NOMO-1 (cell line): Measurements from ENCODE around the gene ANKS3.

Source experiments
- DNase-seq, 2 experiments: peaks; one replicate each; lab custom pipeline; 2025; ENCODE audit not compliant: unreplicated experiment in 2 of 2; lab: John Stamatoyannopoulos, UW

ANKS3 gene

DNA sequence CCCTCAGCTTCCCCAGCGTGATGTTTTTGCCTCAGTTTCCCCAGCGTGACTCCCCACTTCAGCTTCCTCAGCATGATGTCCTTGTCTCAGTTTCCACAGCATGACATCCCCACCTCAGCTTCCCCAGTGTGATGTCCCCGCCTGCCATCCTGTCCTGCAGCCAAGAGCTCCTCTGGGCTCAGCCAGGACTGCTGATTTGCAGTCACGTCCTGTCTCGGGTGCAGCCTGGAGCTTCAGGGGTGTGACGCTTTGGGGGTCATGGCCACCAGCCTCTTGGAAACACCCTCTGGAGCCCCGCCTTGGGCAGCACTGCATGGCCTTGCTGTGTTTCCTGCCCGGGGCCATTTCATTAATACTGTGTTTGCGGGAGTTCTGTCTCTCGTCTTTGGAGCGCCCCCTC lies 57.2 kb downstream of the ANKS3 start:
- no peak for DNase-seq

DNA sequence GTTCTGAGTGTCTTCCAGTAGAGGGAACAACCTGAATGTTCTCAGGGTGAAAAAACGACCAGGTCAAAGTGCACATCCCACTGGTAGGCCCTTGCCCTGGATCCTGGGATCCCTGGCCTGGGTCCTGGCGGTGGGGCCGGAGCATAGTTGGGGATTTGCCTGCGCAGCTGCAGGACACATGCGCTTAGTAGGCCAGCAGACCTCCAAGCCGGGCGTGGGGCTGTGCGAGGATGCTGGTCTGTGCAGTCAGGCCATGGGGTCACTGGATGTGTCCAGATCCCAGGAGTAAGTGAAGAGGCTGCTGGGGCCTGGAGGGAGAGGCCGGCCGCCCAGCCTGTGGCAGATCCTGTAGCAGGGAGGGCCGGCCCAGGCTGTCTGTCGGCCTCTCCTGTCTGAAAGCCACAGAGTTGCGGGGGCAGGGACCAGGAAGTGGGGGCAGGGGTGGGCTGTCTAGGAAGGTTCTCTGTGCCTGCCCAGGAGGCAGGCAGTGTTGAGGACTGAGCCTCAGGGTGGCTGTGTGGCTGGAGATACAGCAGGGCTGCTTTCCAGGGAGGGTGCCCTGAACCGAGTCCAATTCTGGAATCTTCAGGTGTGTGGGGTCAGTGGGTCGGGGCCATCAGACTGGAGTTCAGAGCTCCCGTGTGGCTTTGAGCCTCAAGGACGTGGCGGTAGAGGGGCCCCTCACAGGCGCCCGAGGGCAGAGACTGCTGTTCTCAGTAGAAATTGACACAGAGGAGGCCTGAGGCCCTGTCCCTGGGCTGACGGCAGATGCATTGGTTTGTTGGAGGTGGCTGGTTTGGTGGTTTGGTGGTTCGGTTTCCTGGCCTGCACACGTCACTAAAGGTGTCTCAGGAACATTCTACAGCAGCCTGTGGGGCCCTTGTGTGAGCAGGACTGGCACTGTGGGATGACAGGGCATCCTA lies 57.9 kb downstream of the ANKS3 start:
- DNase-seq, result peak; percentile 4 to 26

DNA sequence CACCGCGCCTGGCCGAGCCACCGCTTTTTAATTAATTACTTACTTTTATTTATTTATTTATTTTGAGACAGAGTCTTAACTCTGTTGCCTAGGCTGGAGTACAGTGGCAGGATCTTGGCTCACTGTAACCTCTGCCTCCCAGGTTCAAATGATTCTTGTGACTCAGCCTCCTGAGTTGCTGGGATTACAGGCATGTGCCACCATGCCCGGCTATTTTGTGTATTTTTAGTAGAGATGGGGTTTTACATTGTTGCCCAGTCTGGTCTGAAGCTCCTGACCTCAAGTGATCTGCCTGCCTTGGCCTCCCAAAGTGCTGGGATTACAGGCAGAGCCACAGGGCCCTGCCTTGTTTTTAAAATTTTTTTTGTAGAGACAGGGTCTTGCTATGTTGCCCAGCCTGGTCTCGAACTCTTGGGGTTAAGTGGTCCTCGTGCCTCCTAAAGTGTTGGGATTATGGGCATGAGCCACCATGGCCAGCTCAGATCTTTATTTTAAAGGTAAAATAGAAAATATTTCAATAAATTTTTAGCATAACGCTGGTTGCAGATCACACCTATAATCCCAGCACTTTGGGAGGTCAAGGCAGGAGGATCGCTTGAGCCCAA lies 59.0 kb downstream of the ANKS3 start:
- DNase-seq, result no peak

DNA sequence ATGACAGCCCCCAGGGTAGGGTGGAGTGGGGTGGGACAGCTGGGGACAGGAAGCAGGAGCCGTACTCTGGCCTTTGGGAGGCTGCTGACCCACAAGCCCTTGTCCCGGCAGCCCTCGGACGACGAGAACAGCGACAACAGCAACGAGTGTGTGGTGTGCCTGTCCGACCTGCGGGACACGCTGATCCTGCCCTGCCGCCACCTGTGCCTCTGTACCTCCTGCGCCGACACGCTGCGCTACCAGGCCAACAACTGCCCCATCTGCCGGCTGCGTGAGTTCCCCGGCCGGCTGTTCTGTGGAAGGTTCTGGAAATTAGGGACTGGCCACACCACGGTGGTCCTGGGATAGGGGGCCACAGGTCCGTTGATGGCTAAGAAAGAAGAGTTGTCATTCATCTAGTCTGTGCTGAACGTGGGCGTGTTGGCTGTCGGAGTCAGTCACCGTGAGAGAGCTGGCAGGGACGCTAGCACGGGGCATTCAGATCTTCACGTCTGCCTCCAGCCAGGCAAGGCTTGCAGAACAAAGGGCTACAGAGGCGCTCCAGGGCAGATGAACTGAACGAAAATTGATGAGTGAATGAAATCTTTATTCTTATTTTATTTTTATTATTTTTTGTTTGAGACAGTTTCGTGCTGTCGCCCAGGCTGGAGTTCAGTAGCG lies 60.6 kb downstream of the ANKS3 start:
- no peak for DNase-seq

DNA sequence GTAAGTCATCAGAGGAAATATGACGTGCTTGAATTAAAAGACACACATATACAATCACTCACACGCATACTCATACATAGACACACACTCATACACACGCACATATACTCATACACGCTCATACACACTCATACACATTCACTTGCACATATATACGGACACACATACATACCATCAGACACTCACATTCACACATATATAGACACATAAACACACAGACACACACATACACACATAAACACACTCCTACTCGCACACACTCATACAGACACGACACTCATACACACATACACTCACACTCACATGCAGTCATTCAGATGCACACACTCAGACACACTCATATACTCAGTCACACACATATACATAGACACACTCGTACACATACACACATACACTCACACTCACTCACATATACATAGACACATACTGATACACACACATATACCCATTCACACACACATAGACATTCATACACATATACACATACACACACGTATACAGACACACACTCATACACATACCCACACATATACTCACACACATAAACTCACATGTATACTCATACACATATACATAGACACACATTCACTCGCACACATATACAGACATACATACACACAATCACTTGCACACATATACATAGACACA lies 65.6 kb downstream of the ANKS3 start:
- no peak for DNase-seq

DNA sequence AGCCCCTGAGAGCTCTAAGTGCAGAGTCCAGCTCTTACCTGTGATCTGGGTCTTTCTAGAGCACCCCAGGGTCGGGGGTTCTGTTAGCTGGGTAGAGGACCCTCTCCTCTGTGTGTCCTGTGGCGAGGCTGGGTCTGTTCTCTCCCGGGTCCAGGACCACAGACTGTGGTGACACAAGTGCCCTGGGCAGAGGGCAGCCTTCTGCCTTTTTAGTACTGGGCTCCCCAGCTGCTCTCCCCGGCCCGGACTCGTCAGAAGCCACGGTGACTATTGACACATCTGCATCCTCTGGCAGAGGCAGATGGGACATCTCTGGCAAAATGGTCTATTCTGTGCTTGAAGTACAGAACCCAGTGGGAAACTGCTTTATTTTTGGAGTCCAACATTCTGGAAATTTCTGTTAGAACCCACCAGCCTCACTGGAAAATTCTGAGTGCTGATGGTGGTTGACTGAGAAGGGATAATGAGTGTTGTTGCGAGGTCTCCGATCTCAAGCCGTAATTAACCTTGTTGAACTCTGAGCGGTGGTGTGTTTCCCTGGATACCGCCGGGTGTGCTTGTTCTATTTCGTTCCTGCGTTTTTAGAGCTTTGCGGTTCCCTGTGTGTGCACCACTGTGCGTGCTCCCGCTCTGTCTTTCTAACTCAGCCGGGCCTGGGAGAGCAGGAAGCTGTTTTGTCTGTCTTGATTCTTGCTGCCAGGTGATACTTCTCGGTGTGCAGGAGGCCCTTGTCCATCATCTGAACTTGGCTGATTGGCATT lies 66.7 kb downstream of the ANKS3 start:
- DNase-seq, result no peak

DNA sequence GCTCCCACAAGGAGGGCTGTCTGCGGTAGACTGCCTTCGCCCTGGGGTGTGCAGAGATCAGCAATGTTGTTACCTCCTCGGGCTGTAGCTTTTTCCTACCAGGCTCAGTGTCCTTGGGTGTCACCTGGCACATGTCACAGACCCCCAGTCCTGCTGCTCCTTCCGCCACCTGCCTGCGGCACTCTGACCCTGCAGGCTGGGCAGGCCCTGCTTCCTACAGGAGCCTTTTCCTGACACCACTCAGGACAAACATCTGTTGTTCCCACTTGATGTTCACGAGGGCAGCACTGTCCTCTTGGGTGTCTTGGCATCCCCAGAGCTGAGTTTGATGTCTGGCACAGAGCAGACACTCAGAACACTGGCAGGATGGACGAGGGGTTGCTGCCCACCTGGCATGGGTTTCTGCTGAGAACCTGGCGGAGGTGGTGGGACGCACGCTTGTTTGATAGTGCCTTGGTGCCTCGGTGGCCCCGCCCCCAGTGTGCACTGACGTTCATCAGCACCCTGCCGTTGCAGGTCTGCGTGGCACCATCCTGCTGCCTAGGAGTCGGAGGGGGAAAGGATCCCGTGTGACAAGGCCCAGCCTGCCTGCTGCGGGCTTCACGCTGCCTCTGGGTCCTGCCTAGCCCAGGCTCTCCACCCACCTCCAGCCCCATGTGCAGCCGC lies 67.4 kb downstream of the ANKS3 start:
- no peak for DNase-seq

DNA sequence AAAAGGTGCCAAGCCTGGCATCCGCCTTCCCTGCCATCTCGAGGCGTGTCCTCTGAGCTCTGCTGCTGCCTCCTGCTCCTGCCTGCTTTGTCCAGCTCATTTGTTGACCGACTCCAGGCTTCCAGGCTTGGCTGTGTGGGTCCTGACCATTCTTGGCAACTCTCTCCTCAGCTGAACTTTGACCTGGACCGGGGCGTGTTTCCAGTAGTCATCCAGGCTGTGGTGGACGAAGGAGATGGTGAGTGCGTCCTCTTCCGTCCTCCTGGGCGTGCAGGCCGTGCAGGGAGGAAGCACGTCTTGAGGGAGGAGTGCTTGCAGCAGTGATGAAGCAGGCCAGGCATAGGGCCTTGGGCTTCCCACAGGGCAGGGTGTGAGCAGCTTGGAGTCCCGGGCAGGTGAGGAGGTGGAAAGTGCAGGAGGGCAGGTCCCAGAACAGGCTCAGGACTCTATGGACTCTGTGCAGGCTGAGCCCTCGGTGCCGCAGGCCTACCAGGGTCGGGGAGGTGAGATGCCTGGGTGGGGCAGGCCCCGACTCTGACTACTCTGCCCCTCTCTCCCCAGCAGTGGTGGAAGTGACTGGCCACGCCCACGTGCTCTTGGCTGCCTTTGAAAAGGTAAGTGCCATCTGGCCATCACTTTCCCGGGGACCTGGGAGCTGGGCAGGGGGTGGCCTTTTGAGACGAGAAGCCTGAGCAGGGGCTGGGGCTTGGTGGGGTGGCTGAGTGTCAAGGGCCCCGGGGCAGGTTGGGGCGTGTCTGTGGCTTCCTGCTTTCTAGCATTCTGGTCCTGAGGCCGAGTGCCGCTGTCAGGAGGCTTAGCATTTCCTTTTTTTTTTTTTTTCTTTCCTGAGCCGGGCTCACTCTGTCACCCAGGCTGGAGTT lies 69.3 kb downstream of the ANKS3 start:
- DNase-seq, result peak; percentile 58 to 65

DNA sequence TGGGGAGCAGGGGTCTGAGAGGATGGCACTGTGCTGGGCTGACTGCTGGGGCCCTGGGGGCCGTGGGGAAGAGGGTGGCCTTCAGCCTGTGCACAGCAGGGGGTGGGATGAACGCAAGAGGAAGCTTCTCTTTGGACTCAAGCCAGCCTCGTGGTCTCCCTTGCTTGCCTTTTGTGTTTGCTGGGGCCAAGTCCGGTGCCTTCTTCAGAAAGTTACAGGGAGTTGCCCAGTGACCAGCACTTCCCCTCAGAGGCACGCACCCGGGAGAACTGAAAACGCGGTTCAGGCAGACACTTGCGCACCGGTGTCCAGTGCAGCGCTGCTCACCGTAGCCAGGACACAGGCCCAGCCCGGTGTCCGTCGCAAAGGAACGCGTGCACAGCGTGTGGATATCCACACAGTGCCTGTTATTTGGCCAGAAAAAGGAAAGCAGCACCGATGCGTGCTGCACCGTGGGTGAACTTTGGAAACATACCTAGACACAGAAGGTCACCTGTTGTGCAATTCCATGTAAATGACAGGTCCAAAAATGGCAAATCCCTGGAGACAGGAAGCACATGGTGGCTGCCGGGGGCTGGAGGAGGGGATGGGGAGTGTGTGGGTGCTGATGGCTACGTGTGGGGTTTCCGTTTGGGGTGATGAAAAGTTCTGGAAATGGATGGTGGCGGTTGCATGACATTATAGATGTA lies 70.2 kb downstream of the ANKS3 start:
- peak; percentile 88 to 90 for DNase-seq

DNA sequence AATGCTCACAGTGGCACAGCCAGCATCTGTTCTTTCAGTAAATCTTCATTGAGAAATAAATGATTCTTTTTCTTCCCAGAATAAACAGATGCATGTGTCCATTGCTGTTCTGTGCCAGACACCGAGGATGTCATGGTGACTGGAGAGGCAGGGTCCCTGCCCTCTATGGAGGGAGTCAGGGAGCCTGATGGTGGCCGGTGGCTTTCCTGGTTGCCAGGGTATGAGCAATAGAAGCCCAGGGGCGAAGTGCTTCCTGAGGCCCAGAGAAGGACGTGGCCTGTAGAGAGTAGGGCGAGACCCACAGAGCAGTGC lies 70.7 kb downstream of the ANKS3 start:
- no peak for DNase-seq

DNA sequence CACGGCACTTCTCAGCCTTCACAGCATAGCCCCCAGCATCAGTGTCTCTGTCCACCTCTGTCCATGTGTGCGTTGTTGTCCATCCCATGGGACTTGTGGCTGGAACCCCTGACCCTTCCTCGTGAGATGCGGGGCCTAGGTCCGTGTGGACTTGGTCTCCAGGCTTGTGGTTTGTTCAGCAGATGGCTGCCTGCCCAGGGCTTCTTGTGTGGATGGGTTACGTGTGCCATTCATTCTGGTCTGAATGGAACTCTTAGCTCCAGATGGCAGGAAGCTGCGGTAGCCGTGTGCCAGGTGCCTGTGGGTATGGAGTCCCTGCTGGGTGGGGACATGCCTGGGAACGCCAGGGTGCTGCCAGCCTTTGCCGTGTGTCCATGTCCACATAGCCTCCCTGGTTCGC lies 72.4 kb downstream of the ANKS3 start:
- DNase-seq, result no peak

DNA sequence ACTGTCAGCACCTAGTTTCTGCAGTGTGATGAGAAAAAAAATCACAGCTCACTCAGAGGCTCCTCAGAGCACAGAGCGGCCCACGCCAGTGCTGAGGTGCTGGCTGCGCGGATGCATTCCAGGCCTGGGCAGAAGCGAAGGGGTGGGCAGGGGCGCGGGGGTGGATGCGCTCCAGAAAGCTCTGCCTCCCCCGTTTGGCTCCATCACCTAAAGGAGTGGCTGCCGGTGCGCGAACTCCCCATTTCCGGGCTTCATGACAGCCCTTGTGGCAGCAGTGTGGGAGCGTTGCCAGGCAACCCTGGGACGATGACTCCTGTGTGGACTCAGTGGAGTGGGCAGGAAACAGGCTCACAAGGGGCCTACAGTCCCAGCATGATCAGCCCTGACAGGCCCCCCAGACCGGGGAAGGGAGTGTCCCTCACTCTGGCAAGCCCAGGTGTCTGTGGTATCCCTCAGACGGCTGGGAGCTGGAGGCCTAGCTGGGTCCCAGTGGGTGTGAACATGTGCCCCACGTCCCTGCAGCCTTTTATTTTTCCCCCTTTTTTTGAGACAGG lies 73.5 kb downstream of the ANKS3 start:
- no peak for DNase-seq

DNA sequence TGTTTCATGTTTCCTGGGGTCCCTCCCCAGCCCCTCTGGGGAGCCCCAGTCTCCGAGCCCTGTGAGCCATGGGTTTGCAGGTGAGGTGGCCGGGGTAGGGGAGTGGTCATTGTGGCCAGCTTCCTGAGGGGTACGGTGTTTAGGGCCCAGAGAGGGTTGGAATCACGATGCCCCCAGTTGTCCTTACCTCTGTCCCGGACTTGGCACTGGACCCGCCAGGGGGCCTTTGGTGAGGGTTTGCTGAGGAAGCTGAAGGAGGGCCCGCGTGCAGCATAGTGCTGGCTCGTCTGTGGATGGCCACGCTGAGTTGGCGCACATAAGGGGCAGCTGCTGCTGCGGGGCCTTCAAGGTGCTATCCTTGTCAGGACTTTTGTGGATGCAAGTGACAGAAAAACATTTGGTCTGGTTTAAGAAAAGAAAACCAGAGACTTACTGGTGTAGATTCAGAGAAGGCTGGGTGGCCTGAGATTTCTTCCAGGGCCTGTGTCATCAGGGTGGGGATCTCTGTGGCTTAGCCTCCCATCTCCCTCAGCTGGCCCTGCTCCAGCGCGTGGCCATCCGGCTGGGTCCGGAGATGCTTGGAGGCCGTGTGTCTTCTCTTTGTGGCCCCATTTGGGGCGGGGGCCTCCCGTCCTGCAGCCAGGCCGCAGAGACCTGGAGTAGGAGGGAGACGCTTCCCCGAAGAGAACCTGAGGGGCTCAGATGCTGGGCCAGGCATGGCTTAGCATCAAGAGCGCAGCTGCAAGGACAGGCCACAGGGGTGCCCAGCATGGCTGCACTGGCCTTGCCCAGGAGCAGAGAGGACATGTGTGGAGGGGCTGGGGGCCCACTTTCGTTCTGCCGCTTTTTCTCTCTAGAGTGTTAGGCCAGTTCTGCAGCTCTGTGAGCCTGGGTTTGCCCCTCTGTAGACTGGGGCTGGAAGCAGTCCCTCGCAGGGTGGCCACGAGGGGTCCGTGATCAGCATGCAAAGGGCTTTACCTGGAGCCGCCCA lies 74.4 kb downstream of the ANKS3 start:
- DNase-seq, result no peak

DNA sequence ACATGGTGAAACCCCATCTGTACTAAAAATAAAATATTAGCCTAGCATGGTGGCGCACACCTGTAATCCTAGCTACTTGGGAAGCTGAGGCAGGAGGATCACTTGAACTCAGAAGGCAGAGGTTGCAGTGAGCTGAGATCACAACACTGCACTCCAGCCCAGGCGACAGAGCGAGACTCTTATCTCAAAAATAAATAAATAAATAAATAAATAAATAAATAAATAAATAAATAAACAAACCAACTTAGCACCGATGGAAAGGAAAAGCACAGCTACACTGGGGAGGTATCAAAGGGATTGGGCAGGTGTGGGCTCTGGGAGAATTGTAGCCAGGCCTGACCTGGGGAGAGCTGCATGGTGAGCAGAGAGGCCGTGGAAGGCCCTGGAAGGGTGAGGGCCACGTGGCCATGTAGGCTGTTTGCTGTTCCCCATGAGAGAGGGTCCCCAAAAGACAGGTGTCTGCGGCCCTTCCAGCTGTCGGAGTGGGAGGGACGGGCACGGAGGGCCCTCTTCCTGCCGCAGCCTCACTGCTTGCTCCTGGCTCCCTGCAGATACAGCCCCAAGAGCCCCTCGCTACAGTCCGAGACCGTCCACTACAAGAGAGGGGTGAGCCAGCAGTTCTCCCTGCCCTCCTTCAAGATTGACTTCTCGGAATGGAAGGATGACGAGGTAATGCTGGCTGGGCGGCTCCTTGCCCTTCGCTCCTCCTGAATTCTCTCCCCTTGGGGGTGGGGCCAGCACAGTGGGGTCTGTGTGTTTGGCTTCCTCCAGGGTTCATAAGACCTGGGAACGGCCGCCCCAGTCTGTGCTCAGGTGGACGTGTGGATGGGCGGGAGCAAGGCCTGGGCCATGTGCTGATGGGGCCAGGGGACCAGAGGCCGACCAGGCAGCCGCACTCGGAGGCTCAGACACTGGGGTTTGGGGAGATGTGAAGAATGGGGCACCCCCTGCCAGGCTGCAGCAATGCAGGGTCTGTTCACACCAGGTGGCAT lies 77.1 kb downstream of the ANKS3 start:
- DNase-seq, result no peak

DNA sequence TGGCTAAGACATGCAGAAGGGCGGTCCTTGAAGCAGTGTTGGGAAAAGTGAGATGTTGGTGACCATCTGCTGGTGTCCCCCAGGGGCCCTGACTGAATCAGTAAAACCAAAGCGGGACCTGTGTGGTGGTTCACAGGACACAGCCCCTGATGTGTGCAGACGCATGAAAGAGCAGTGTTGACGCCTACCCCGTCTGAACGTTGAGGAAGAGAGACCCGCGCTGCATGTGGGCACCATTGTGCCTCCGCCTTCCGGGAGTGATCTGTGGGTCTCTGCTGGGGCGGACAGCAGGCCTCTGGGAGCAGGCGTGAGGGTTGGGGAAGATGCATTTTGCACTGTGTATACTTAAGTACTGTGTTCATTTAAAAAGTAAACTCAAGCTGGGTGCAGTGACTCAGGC lies 77.8 kb downstream of the ANKS3 start:
- DNase-seq, result no peak

DNA sequence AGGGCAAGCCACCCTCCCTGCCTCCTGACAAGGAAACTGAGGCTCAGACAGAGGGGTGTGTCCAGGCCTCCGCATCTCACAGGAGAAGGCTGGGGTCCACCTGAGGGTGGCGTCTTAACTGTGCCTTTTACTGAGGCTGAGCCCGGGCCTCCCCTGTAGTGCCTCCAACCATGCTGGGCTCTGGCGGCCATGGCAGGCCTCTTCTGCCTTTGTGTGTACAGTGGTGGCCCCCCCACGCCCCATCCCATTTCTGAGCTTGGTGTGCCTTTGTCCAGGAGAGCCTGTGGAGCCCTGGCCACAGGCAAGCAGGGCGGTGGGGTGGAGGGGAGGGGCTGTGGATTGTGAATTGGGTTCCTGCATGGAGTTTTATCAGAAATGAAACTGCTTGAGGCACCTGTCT lies 78.3 kb downstream of the ANKS3 start:
- DNase-seq, result no peak
